SK-N-SH treated with all-trans-retinoic acid at 6 μM for 48 hours (cell line): ENCODE results near the gene POMGNT2.

ENCODE experiments used
- ATAC-seq: fragments of 200-7000 bp; cut with Tn5 transposase; 3 replicates; pipeline ENCODE4 v1.9.1; 2020; ENCODE audit warnings: mild to moderate bottlenecking, moderate library complexity
- BACH2 ChIP-seq: fragments of 250-450 bp; sonication (Bioruptor Pico); IDR thresholded peaks from 2 replicates; pipeline ENCODE4 v1.9.0; 2021; ENCODE audit warnings: mild to moderate bottlenecking, borderline replicate concordance
- CSDC2 ChIP-seq: fragments of 250-450 bp; sonication (Bioruptor Pico); IDR thresholded peaks from 2 replicates; pipeline ENCODE4 v1.5.0; 2020; ENCODE audit warnings: mild to moderate bottlenecking, moderate library complexity
- CSRNP3 ChIP-seq: fragments of 250-450 bp; sonication (Bioruptor Pico); IDR thresholded peaks from 2 replicates; pipeline ENCODE4 v1.5.1; 2021; ENCODE audit warnings: mild to moderate bottlenecking, moderate library complexity
- ESRRG ChIP-seq: fragments of 250-450 bp; sonication (Bioruptor Pico); IDR thresholded peaks from 2 replicates; pipeline ENCODE4 v1.6.1; 2021; ENCODE audit warnings: mild to moderate bottlenecking
- GLIS3 ChIP-seq: fragments of 250-450 bp; sonication (Bioruptor Pico); IDR thresholded peaks from 2 replicates; pipeline ENCODE4 v1.5.0; 2020; ENCODE audit warnings: mild to moderate bottlenecking, moderate library complexity
- OSR1 ChIP-seq: fragments of 250-450 bp; sonication (Bioruptor Pico); IDR thresholded peaks from 2 replicates; pipeline ENCODE4 v1.8.0; 2022; ENCODE audit warnings: moderate library complexity, mild to moderate bottlenecking, inconsistent platforms
- PATZ1 ChIP-seq: fragments of 250-450 bp; sonication (Bioruptor Pico); IDR thresholded peaks from 2 replicates; pipeline ENCODE4 v1.8.0; 2020; ENCODE audit warnings: mild to moderate bottlenecking, moderate library complexity, borderline replicate concordance
- POU6F1 ChIP-seq: fragments of 250-450 bp; sonication (Bioruptor Pico); IDR thresholded peaks from 2 replicates; pipeline ENCODE4 v1.8.0; 2021; ENCODE audit warnings: low read depth, mild to moderate bottlenecking, moderate library complexity, borderline replicate concordance
- RARB ChIP-seq: fragments of 250-450 bp; sonication (Bioruptor Pico); IDR thresholded peaks from 2 replicates; pipeline ENCODE4 v1.8.0; 2021; ENCODE audit warnings: mild to moderate bottlenecking, moderate library complexity
- SNAI2 ChIP-seq: fragments of 250-450 bp; sonication (Bioruptor Pico); IDR thresholded peaks from 2 replicates; pipeline ENCODE4 v1.5.0; 2020; ENCODE audit warnings: mild to moderate bottlenecking, moderate library complexity
- TCF4 ChIP-seq: fragments of 250-450 bp; sonication (Bioruptor Pico); IDR thresholded peaks from 2 replicates; pipeline ENCODE4 v1.8.0; 2021; ENCODE audit warnings: mild to moderate bottlenecking, moderate library complexity, borderline replicate concordance
- TOX ChIP-seq: fragments of 250-450 bp; sonication (Bioruptor Pico); IDR thresholded peaks from 2 replicates; pipeline ENCODE4 v1.8.0; 2021; ENCODE audit warnings: mild to moderate bottlenecking, moderate library complexity, borderline replicate concordance
- TSHZ2 ChIP-seq: fragments of 250-450 bp; sonication (Bioruptor Pico); IDR thresholded peaks from 2 replicates; pipeline ENCODE4 v1.5.0; 2020; ENCODE audit warnings: mild to moderate bottlenecking, moderate library complexity
- ZC3H10 ChIP-seq: fragments of 250-450 bp; sonication (Bioruptor Pico); IDR thresholded peaks from 2 replicates; pipeline ENCODE4 v1.5.1; 2021; ENCODE audit warnings: mild to moderate bottlenecking, moderate library complexity
- ZFP3 ChIP-seq: fragments of 250-450 bp; sonication (Bioruptor Pico); IDR thresholded peaks from 2 replicates; pipeline ENCODE4 v1.5.0; 2020; ENCODE audit warnings: mild to moderate bottlenecking, moderate library complexity
- ZNF70 ChIP-seq: fragments of 450-650 bp; formaldehyde crosslinking; IDR thresholded peaks from 2 replicates; pipeline ENCODE4 v1.5.0; 2020; ENCODE audit warnings: mild to moderate bottlenecking, moderate library complexity
- ZNF8 ChIP-seq: fragments of 450-650 bp; formaldehyde crosslinking; IDR thresholded peaks from 2 replicates; pipeline ENCODE4 v1.5.0; 2020; ENCODE audit warnings: mild to moderate bottlenecking, moderate library complexity

Gene POMGNT2

GRCh38 chr3:43055393-43055792, 50.5 kb downstream of the POMGNT2 start (continued):
- TF ChIP-seq TSHZ2 (CRISPR knock-in tag) (no peak), BACH2 (CRISPR knock-in tag) (no peak)

- ATAC-seq = no peak
- TF ChIP-seq PATZ1 = no peak
- no peak for TF ChIP-seq ZNF70 (CRISPR knock-in tag)
These were observed 51.1 kb downstream of the POMGNT2 start for GRCh38 chr3:43054754-43055153.

- no peak for ATAC-seq
- TF ChIP-seq ZNF8 (CRISPR knock-in tag) (no peak), RARB (CRISPR knock-in tag) (no peak), ZFP3 (CRISPR knock-in tag) (no peak), TCF4 (CRISPR knock-in tag) (no peak), PATZ1 (no peak), TSHZ2 (CRISPR knock-in tag) (no peak), CSDC2 (CRISPR knock-in tag) (no peak), CSRNP3 (CRISPR knock-in tag) (no peak), GLIS3 (CRISPR knock-in tag) (no peak), ZNF70 (CRISPR knock-in tag) (no peak), POU6F1 (no peak), SNAI2 (CRISPR knock-in tag) (no peak), ZC3H10 (CRISPR knock-in tag) (no peak), BACH2 (CRISPR knock-in tag) (no peak), ESRRG (no peak), TOX (no peak)
These were observed 52.6 kb downstream of the POMGNT2 start for GRCh38 chr3:43053291-43053690.

- no peak for ATAC-seq
- TF ChIP-seq TSHZ2 (CRISPR knock-in tag) (no peak), GLIS3 (CRISPR knock-in tag) (no peak), OSR1 (CRISPR knock-in tag) (no peak)
- TF ChIP-seq, all 23 proteins: peak for 0
These were observed 57.4 kb downstream of the POMGNT2 start for GRCh38 chr3:43048470-43048869.
